Measurements from ENCODE around the gene PLAGL2. TPM values are rescaled to one million over a fixed set of nuclear protein-coding genes. Genes with fewer than 3 reads are reported as not detected.

The PLAGL2 gene
- total and polyA plus RNA-seq, 2 of the 8 experiments (the other 6 are each of a cell fraction or from before 2014, with no cell fraction given): 20.6 to 25.4 TPM

GRCh38 chr20:32205110-32205842 is 2.3 kb downstream of the PLAGL2 start (continued):
- no peak for TF ChIP-seq KDM4A (IDR thresholded peaks at IDR 0.05; ENCODE audit: low read depth, low read length, severe bottlenecking)
- TF ChIP-seq EP300 (IDR thresholded peaks at IDR 0.05; ENCODE audit: borderline replicate concordance in 1 of 2, low read depth in 2 of 2, low read length in 2 of 2): no peak
- TF ChIP-seq HDAC2 (IDR thresholded peaks at IDR 0.05; ENCODE audit: borderline replicate concordance in 1 of 2, low read depth in 2 of 2, low read length in 2 of 2): no peak
- TF ChIP-seq SIX5 (IDR thresholded peaks at IDR 0.05; ENCODE audit: low read depth, low read length): no peak
- TF ChIP-seq SIRT6 (IDR thresholded peaks at IDR 0.05; ENCODE audit: low read length): no peak
- TF ChIP-seq E2F6 (IDR thresholded peaks at IDR 0.05): no peak
- no peak for TF ChIP-seq YY1 (IDR thresholded peaks at IDR 0.05; ENCODE audit: low read depth, low read length)
- no peak for TF ChIP-seq ASH2L (IDR thresholded peaks at IDR 0.05; ENCODE audit: low read length)
- TF ChIP-seq MAFK (IDR thresholded peaks at IDR 0.05; ENCODE audit: low read depth, low read length): no peak

Measured in H1 (cell line).